GM21367 (cell line): ENCODE results near the gene RANGRF.
"Not testable (repeated sequence)": the region's sequence is repeated elsewhere in the genome, so short reads cannot be mapped to it uniquely, and the experiment has no call there.

ENCODE experiments used
- ATAC-seq: cut with Tn5 transposase; IDR thresholded peaks from one replicate; pipeline ENCODE4 v1.9.1; 2021; ENCODE audit not compliant: unreplicated experiment

RANGRF gene

GRCh38 chr17:8288336-8289102 is at the start of gene RANGRF:
Gene RANGRF, plus strand, starts transcription at chr17:8288670. Its CDS starts 119 bp downstream, at chr17:8288789.
- ATAC-seq, result peak; percentile 61

- no peak for ATAC-seq
Observed at GRCh38 chr17:8243827-8244226, 44.6 kb upstream of the RANGRF start.

- no peak for ATAC-seq
Observed at GRCh38 chr17:8244768-8245167, 43.7 kb upstream of the RANGRF start.

GRCh38 chr17:8248751-8249607 is 39.5 kb upstream of the RANGRF start, which contains the start of gene PFAS:
Gene PFAS, plus strand, starts transcription at chr17:8249289. Its CDS starts 4,649 bp downstream, at chr17:8253938.
- peak; percentile 34 for ATAC-seq

- no peak for ATAC-seq
Observed at GRCh38 chr17:8249621-8250500, 38.6 kb upstream of the RANGRF start.

GRCh38 chr17:8251411-8251810 is 37.1 kb upstream of the RANGRF start:
- not testable (repeated sequence) for ATAC-seq

- ATAC-seq, result no peak
Observed at GRCh38 chr17:8253801-8254200, 34.7 kb upstream of the RANGRF start.

GRCh38 chr17:8254881-8255280 is 33.6 kb upstream of the RANGRF start:
- no peak for ATAC-seq

GRCh38 chr17:8255499-8255898 is 33.0 kb upstream of the RANGRF start:
- ATAC-seq, result no peak

GRCh38 chr17:8256291-8256690 is 32.2 kb upstream of the RANGRF start:
- ATAC-seq, result no peak

GRCh38 chr17:8256691-8257090 is 31.8 kb upstream of the RANGRF start:
- ATAC-seq, result no peak

- ATAC-seq, result no peak
Observed at GRCh38 chr17:8257801-8258200, 30.7 kb upstream of the RANGRF start.

GRCh38 chr17:8264320-8264719 is 24.1 kb upstream of the RANGRF start:
- no peak for ATAC-seq

GRCh38 chr17:8264836-8265542 is 23.5 kb upstream of the RANGRF start:
- no peak for ATAC-seq

GRCh38 chr17:8266648-8267479 is 21.6 kb upstream of the RANGRF start:
- no peak for ATAC-seq

GRCh38 chr17:8267480-8268147 is 20.9 kb upstream of the RANGRF start:
- no peak for ATAC-seq

- no peak for ATAC-seq
Observed at GRCh38 chr17:8268550-8269298, 19.7 kb upstream of the RANGRF start.

- no peak for ATAC-seq
Observed at GRCh38 chr17:8272421-8272820, 16.0 kb upstream of the RANGRF start.
